Activated effector memory CD4-positive, alpha-beta T cell treated with Interleukin-2 at 50 U/mL for 16 hours (primary cell): Measurements from ENCODE around the gene UBL3.

Experiments
- DNase-seq: peaks from one replicate; pipeline ENCODE4 v3.0.0-alpha.2; 2020

UBL3 gene

DNA sequence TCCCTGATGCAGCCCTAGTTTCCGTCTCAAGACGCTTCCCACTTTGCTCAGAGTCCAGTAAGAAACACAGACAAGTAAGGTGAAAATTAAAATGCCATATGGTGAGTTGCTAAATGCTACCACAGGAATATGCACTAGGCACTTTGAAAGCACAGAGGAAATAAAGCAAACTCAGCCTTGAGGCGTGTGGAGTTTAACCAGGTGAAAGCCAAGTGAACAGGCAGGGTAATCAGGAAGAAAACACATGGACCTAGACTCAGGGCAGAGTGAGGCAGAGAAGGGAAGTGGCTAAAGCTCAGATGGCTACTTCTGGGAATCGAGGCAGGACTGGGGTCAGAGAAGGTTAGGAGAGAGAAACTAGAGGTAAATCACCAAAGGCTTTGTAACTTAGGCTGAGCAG lies 5.4 kb upstream of the UBL3 start:
- no peak for DNase-seq

DNA sequence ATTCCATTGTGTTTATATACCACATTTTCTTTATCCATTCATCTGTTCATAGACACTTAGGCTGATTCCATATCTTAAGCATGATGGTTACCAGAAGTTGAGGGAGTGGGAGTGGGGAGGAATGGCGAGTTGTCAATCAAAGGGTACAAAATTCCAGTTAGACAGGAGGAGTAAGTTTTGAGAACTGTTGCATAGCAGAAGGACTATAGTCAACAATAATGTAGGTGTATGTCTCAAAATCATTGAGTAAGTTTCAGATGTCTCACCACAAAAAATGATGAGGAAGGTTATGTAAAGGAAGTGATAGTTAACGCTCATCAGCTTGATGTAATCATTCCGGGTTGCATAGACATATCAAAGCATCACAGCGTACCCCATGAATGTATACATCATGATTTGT lies 4.6 kb upstream of the UBL3 start:
- DNase-seq = no peak

DNA sequence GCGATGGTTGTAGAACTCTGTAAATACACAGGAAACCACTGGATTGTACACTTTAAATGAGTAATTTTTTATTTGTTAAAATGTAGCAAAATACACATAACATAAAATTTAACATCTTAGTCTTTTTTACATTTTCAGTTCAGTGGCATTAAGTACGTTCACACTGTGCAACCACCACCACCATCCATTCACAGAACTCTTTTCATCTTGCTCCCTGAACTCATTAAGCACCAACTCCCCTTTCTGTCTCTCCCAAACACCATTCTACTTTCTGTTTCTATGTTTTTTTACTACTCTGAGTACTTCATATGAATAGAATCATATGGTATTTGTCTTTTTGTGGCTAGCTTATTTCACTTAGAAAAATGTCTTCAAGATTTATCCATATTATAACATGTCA lies 2.7 kb upstream of the UBL3 start:
- no peak for DNase-seq

DNA sequence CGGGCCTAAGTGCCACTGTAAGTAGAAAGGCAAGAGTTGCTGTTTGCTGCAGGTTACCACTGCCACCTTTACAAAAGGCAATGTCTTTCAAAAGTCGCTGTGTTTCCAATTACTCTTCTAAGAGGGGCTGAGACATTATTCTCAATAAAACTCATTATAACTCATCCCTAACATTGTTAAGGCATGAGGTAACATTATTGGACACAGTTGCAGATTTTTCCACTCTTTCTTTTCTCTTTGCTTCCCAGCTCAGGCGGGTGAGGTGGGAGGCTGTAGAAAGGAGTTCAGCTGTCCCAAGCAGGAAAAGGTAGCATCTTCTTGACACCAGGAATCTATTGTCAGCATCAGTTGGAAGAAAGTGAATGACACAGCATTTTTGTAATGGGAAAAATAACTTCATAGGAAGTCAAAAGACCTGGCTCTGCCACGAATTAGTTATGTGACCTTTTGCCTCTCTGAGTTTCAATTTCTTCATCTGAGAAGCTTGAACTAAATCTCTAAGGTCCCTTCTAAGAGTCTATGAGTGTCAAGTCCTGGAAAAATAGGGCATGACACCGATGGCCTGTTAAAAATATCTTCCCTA lies 2.1 kb upstream of the UBL3 start:
- DNase-seq = no peak

DNA sequence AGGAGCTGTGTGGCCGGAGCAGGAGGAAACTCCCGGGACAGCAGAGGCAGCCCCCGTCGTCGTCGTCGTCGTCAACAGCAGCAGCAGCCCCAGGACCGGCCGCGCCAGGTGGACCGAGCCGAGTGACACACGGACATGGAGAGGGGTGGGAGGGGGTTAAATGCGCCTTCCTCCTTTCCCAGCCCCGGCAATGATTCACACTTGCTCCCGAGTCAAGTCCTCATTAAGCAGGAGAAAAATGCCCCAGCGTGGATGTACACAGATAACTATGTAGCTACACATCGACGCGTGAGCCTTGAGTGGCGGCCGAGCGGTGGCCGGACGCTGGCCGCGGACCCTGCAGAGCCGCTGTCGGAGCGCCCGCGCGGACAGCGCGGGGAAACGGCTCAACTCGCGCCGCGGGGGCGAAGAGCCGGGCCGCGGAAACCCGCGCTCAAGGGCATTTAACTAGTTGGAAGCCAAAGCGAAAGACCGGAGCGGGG lies 645 bp downstream of the UBL3 start:
- no peak for DNase-seq

DNA sequence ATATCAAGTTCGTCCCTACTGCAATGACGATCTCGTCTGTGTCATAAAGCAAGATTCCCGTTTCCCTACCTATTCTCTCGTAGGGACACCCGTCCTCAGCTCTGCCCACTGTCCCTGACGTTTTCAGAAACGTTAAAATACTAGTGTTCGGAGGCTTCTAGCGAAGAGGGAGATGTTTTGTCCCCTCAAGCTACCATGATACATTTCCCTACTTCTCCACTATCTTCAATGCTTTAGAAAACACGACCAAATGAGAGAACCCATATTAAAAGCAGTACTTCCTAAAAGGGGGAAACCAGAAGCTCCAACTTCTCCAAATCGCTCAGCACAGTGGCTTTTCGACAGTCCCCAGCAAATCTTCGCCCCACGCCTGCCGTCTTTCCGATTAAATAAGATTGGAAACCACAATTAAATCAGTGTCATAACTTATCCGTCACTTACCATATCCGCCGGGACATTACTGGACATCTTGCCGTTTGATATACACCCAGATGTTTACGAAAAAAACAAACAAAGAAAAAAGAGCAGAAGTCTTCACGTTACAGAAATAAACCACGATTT lies 1.3 kb downstream of the UBL3 start:
- no peak for DNase-seq

DNA sequence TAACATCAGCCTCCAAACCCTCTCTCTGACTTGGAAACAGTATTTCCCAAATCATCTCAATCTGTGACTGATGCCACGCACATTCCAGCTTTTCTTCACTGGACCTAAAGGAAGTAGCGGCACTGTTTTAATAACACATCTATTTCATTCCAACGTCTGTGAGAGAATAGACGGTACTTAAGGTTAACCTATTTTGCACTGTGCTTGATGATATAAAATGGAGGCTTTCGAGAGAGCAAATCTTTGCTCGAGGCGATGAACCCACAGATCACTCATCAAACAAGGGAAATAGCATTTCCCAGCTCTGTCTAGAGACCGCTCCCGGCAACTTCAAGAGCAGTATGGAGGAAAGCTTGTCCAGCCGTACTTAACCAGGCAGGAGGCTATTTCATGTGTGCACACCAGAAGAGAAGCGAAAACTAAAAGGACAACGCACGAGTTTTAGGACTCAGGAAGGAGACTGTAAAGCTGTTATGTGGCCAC lies 2.9 kb downstream of the UBL3 start:
- DNase-seq = no peak

DNA sequence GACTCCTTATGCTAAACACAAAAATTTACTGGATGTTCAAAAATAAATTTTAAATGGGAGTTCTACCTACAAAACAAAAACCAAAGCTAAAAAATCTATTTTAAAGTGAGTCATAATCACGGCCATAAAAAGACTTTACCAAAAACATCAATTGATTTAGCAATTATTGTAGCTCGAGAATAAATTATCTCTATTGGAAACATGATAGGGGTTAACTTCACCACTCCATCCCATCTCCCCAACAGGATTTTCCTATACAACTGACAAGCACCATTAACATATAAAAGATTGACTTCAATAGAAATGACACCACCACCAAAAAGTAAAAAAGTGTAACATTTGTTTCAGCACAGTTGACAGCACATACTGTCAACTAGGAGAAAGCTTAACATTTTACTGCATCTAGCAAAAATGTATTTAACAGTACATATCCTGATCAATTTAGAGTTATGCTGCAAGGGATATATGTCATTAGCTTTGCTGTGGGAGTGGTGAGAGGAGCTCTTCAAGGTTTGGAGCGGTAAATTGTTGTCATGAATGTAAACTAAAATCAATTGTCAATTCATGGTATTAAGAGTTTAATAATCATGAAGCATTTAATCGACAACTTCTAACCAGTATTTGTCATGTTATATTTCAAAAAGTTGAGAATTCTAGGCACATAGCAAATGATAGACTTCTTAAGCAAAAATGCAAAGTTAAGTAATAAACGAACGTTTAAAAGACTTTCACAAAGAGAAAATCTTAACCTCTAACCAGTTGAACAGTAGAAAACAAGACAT lies 3.8 kb downstream of the UBL3 start:
- DNase-seq = no peak

DNA sequence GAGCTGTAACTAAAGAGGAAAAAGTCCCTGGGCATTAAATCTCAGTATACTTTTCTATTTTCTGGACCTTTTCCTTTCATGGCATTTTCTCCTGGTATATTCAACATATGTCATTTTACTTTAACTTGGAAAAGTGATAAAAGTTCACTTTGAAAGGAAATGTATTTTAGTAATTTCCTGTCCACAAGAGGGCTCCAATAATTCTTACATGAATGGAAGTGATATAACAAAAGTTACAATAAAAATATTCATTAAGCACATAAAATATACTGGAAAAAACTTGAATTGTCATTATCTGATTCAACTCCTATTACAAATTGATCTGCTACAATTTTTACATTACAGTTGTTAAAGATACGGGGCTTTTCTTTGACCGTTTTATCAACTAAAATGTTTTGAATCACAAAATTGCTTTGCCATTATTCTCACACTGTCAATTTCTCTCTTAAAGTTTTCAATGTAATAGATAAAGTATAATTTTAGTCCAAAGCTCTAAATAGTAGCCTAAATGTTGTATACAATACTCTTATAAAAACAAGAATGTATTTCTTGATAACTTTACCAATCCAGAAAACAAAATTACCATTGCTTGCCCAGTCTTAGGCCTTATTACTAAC lies 4.9 kb downstream of the UBL3 start:
- DNase-seq = no peak

DNA sequence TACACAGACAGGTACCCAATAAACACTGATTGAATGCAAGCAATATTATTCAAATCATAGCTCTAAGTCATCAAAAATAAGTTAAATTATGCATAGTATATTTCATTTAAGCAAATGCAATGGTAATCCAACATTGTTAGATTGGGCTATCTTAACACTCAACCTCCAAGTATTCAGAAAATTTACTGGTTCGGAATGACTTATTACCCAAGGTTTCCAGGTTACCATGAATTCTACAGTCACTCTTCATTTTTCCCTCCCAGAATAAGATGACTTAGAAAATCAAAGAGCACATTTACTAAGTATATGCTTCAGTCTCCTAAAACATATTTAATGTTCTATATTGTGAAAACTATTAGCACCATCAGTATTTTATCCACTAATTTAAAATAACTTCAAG lies 6.0 kb downstream of the UBL3 start:
- no peak for DNase-seq

DNA sequence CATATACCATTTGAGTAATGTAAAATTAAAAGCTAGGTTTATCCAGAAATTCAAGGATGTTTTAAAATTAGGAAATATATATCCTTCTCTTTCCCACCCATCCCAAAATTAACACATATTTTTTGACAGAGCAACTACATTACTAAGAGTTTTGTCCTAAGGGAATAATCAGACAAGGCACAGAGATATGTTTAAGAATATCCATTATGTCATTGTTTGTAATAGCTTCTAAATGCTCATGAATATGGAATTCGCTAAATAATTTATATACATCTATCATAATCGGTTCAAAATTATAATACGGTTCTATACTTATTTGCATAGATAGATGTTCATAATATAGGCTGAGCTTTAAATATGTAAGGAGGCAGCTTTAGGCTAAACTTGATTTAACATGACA lies 9.8 kb downstream of the UBL3 start:
- no peak for DNase-seq

DNA sequence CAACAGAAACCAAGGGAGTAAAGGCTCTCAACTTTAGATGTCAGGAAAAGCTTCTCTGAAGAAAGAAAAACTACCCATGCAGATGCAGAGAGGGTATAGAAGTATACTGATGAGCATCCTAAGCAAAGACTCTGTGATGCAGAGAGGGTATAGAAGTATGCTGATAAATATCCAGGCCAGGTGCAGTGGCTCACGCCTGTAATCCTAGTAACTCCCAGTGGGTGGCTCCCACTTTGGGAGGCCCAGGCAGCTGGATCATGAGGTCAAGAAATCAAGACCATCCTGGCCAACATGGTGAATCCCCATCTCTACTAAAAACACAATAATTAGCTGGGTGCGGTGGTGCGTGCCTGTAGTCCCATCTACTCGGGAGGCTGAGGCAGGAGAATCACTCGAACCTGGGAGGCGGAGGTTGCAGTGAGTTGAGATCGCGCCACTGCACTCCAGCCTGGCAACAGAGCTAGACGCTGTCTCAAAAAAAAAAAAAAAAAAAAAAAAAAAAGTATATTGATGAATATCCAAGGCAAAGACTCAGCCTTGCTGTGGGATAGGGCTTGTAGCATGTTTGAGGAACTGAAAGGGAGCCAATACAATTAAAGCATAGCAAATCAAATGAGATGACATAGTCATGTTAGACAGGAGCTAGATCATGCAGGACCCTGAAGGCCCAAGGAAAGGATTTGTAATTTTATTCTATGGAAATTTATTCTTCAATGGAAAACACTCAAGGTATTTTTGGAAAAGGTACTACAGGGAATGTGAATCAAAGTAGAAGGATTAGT lies 14.9 kb downstream of the UBL3 start:
- DNase-seq = no peak

DNA sequence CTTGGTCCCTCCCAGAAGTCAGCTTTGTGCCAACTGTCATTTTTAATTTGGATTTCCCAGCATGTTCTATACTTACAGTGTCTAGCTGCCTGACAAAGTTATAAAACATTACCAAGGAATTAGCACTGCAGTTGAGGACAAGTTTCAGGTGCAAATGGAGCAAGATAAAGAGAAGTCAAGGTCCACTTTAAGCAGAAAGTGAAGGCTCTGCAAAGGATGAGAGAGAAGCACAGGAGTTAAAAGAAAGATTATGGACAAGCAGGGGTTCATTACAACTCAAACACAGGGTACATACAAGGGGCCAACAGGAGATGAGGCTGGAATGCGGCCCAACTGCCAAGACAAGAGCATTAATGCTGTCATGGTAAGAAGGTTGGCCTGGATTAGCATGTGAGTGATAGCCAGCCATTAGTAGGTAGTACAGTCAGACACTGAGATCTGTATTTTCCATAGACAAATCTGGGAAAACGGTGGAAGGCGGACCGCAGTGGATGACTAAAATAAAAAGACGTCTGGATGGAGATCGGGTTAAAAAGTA lies 17.6 kb downstream of the UBL3 start:
- DNase-seq = no peak

DNA sequence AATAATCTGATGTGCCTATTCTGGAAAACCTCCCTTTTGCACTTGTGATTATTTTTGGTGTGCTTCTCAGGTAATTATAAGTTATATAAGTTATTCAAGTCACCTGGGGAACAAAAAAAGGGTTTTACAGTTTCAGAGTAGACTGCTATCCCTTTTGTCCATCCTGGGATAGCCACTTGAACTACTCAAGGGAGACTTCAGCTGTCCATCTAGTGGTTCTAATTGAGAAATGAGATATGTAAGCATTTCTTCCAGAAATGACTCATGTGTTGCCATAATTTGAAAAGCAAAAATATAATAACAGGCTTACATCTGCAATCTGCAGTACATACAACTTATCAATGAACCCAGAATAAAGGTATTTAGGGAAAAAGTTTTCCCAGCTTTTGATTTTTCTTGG lies 20.4 kb downstream of the UBL3 start:
- no peak for DNase-seq

DNA sequence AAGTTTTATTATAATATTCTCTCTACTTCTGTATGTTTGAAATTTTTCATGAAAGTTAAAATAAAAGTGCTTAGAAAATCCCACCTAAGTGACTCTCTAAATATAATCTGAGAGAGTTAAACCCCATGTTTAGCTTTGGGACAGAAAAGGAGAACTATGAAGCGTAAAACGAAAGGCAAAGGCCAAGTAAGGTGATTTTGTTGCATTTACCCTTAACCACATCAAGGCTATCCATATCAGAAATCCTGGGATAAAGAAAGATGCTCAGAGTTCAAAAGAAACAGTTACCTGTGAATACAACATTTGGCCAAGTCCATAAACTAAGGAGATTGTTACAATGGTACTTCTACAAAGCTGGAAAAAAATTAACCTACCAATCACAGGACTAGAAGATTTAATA lies 31.3 kb downstream of the UBL3 start:
- DNase-seq = no peak

DNA sequence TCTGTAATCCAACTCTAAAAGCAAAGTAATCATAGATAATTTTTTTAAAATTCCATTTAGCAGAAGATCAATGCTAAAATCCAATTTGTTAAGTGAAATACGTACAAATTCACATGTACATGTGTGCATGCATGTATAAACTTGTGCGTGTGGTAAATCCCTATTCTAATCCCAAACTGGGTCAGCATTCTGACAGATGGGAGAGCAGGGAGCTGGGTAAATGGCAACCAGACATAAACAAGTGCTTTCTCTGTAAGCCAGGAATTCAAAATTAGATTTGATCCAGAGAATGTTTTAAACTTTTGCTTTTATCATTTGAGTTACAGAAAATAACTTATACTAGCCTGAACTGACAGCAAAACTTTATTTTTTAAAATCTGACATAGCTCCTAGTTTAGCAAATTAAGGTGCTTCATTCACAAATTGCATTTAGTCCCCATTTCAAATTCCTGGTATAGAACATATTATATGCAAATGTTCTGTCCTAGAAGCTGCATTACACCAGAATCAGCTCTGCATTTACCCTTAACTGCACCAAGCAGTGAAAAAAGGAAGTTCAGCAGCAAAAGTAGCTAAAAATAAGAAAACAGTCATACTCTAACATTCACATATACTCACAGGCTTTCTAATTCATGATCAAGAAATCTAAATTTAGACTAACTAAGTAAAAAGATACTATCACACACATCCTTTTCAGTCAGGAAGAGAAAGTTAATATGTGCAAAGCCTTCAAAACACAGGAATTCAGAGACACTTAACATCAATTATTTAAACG lies 32.6 kb downstream of the UBL3 start:
- no peak for DNase-seq

DNA sequence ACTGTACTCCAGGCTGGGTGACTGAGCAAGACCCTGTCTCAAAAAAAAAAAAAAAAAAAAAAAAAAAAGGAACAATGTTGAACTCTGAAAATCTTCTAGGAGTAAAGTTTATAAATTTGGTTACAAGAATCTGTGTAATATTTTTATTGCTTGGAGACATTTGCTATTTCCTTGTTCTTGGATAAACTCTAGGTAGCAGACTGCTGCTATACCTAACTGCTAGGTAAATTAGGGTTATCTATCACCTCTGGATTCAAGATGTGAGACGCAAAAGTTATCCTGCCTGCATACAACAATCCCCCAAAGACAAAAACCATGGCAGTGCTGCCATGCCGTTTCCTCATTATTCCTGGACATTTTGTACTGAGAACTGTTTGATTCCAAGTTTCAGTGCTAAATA lies 33.7 kb downstream of the UBL3 start:
- DNase-seq = no peak

DNA sequence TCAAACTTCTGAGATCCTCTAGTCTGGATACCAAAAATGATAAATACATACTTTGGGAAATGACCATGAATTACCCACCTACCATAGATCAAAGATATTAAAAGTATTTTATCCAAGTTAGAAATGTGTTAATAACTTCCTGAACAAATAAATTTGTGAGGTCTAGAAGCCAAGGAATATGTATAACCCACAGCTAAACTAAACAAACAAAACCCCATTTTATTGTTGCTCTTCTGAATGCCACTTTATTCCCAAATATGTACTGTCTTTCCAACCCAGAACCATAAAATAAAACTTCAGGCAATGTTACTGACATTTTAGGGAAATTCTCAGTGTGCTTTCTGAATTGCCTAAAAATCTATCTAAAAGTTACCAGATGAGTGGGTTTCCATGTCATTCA lies 35.1 kb downstream of the UBL3 start:
- DNase-seq = no peak

DNA sequence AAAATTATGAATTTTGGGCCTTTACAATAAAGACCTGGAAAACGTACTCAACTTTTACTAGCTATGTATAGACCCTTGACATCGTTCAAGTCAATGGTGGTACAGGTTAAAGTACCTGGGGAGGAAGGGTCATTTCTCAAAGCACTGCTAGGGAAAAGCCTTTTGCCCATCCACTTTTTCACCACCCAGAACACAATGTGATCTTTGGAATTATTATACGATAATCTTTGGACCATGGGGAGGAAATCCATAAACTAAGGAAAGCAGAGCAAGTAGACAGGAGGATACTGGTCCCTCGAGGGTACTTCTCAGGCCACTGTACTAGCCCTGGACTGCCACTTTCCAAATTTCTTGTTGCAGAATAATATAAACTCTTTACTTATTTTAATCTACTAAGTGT lies 39.5 kb downstream of the UBL3 start:
- DNase-seq = no peak

DNA sequence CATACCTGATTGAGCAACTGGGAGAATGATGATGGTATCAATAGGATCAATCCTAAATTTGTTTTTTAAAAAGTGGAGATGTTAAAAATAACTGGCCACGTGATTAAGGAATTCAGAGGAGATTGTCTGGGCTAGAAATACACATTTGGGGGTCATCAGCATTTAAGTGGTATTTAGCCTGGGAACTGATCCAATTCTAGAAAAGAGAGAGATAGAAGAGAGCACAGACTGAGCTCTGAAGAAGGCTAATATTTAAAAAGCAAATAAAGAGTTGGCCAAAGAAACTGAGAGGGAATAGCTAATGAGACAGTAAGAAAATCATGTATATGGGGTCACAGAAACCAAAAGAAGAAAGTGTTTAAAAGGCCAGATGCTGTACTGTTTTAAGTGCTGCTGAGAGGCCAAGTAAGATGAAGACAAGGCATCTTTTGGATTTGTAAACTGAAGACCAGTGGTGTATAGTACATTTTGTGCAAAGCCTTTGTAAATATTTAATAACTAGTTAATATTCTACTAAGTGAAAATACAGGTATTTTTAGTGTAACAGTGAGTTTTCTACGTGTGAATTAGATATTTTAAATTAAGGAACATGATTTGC lies 40.2 kb downstream of the UBL3 start:
- no peak for DNase-seq

DNA sequence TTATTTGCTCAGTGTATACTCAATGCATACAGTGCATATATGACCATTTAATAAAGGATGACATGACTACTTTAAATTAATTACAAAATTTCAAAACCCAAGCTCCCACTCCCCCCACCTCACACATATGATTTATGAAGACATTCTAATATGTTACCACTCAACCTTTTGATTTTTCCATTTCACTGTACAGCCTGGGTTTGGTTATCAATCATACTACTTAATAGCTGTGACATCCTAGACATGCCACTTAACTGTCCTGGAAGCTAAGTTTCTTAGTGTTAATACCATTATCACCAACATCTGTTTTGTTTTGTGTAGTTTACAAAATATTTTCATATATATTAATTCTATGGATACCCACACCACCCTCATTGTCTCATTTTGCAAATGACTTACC lies 42.2 kb downstream of the UBL3 start:
- no peak for DNase-seq
